ENCODE data around the gene MAG. TPM values are rescaled to one million over a fixed set of nuclear protein-coding genes. Genes with fewer than 3 reads are reported as not detected.

MAG gene
- total and polyA plus RNA-seq, 9 of the 15 experiments (the other 6 are each of a cell fraction or from before 2014, with no cell fraction given): 0.11 to 10.0 (median 1.6) TPM

GRCh38 chr19:35296644-35297514, 4.9 kb downstream of the MAG start:
- Histone ChIP-seq H4K20me1 (replicated peaks; ENCODE audit: control insufficient read depth, insufficient read depth, low read length) (no peaks in the 10 kb centered on the region), H3K4me3 (no peak overlapping the region), H2AFZ (ENCODE audit: low read depth, low read length) (no peak overlapping the region), H3K79me2 (ENCODE audit: control insufficient read depth, insufficient read depth, low read length) (no peaks in the 10 kb centered on the region), H3K4me2 (ENCODE audit: insufficient read depth, low read length) (no peak overlapping the region), H3K9me1 (ENCODE audit: control insufficient read depth, insufficient read depth, low read length) (peaks cover 6% of the 10 kb centered on the region), H3K27me3 (ENCODE audit: control insufficient read depth in 2 of 2, insufficient read depth in 2 of 2, low read length in 2 of 2) (peaks cover 2 to 5% of the 10 kb centered on the region in 2 experiments; a peak in 3 of 5 replicates), H3K4me1 (replicated peaks in 1 of 2; ENCODE audit: control insufficient read depth in 2 of 2, insufficient read depth in 2 of 2, low read length in 2 of 2) (peaks cover 43 to 72% of the 10 kb centered on the region in 2 experiments), H3K9ac (ENCODE audit: insufficient read depth in 1 of 2, low read depth in 2 of 2, low read length in 2 of 2) (no peak overlapping the region), H3K36me3 (ENCODE audit: control insufficient read depth, insufficient read depth, low read length) (no peaks in the 10 kb centered on the region), H3K9me3 (replicated peaks; ENCODE audit: control insufficient read depth, insufficient read depth, low read depth, low read length) (no peaks in the 10 kb centered on the region), H3K27ac (ENCODE audit: extremely low read depth, low read depth, low read length) (peak overlapping the region; percentile 25; the same call in 1 of the 3 replicates)
- intact Hi-C loops (cut with micrococcal nuclease): no loop called here
- 73% methylated on average over 6 of the region's 7 CpGs for WGBS (ENCODE audit: insufficient coverage, low coverage, missing lambda C conversion rate)
- ATAC-seq: no peak
- FAIRE-seq: peak; percentile 76
- CTCF ChIA-PET (ENCODE audit: low intra/inter-chr PET ratio): no interaction called here
- BruUV-seq (replicated peaks): no TSS peak
- in situ Hi-C loops (cut with MboI): no loop called here
- no peak for DNase-seq (ENCODE audit: extremely low read depth in 1 of 4, low spot score in 3 of 4)
- POLR2A ChIA-PET: interaction anchor here (0.8 kb wide), 1 partner anchor 18 kb away, joined by 3 read pairs; no protein-coding TSS in a partner anchor
- no peak for TF ChIP-seq ZFP36 (IDR thresholded peaks at IDR 0.05; ENCODE audit: low read depth, low read length, partially characterized antibody)
- no peak for TF ChIP-seq HMG20B (CRISPR knock-in tag; IDR thresholded peaks at IDR 0.05)
- TF ChIP-seq PHF20 (IDR thresholded peaks at IDR 0.05; ENCODE audit: partially characterized antibody): peak; percentile 90
- TF ChIP-seq ZBTB5 (IDR thresholded peaks at IDR 0.05): peak; percentile 28; the same call in 1 of the 2 replicates
- TF ChIP-seq HDGF (IDR thresholded peaks at IDR 0.05): peak; percentile 86
- no peak for TF ChIP-seq ZFP30 (CRISPR knock-in tag; IDR thresholded peaks at IDR 0.05; ENCODE audit: borderline replicate concordance)
- no peak for TF ChIP-seq AFF1 (IDR thresholded peaks at IDR 0.05; ENCODE audit: low read depth in 1 of 2, partially characterized antibody in 2 of 2)
- peak; percentile 94 for TF ChIP-seq ZBTB33 (CRISPR knock-in tag; IDR thresholded peaks at IDR 0.05)
- 0 out of 2 replicates have a peak, but pooled peaks have one; percentile 11 for TF ChIP-seq NFIC (IDR thresholded peaks at IDR 0.05)
- peak; percentile 46; the same call in 1 of the 2 replicates for TF ChIP-seq ZBTB26 (CRISPR knock-in tag; IDR thresholded peaks at IDR 0.05)
- no peak for TF ChIP-seq ETV5 (CRISPR knock-in tag; IDR thresholded peaks at IDR 0.05; ENCODE audit: low read depth)

Data from K562 (cell line).